Astrocyte (in vitro differentiated cells and primary cell): ENCODE measurements around the gene TBL1XR1. TPM values are rescaled to one million over a fixed set of nuclear protein-coding genes. Genes with fewer than 3 reads are reported as not detected.

Experiments
- DNase-seq: peaks from one replicate; pipeline ENCODE4 v3.0.0-alpha.2; 2010; ENCODE audit warnings: low read depth
- FAIRE-seq: peaks from 2 replicates; lab custom pipeline; 2011; peaks lifted over from hg19 to GRCh38; lab: Jason Lieb, UNC
- H2AFZ ChIP-seq: 2 replicates; pipeline ENCODE4 v1.6.0; 2012; ENCODE audit warnings: low read depth, low read length, inconsistent platforms
- H3K27ac ChIP-seq: 2 replicates; pipeline ENCODE4 v1.5.1; 2011; ENCODE audit warnings: low read depth, low read length, inconsistent platforms
- H3K27me3 ChIP-seq: 2 replicates; pipeline ENCODE4 v1.6.0; 2011; ENCODE audit warnings: low read length, inconsistent platforms; ENCODE audit not compliant: insufficient read depth
- H3K36me3 ChIP-seq: 2 replicates; pipeline ENCODE4 v1.5.1; 2011; ENCODE audit warnings: low read length, inconsistent platforms; ENCODE audit not compliant: insufficient read depth
- H3K4me1 ChIP-seq: 2 replicates; pipeline ENCODE4 v1.5.1; 2011; ENCODE audit warnings: low read length, inconsistent platforms; ENCODE audit not compliant: insufficient read depth
- H3K4me2 ChIP-seq: 2 replicates; pipeline ENCODE4 v1.6.0; 2012; ENCODE audit warnings: low read length, inconsistent platforms
- H3K4me3 ChIP-seq: 2 replicates; pipeline ENCODE4 v1.5.1; 2011; ENCODE audit warnings: low read depth, mild to moderate bottlenecking, low read length, inconsistent platforms; ENCODE audit not compliant: insufficient read depth
- H3K79me2 ChIP-seq: 2 replicates; pipeline ENCODE4 v1.6.0; 2012; ENCODE audit warnings: mild to moderate bottlenecking, low read length, inconsistent platforms; ENCODE audit not compliant: insufficient read depth
- H3K9ac ChIP-seq: 2 replicates; pipeline ENCODE4 v1.6.0; 2012; ENCODE audit warnings: mild to moderate bottlenecking, low read length, inconsistent platforms
- H3K9me3 ChIP-seq: 2 replicates; pipeline ENCODE4 v1.5.1; 2012; ENCODE audit warnings: low read depth, mild to moderate bottlenecking, low read length, inconsistent platforms; ENCODE audit not compliant: insufficient read depth
- H4K20me1 ChIP-seq: 2 replicates; pipeline ENCODE4 v1.6.0; 2012; ENCODE audit warnings: low read length, inconsistent platforms; ENCODE audit not compliant: insufficient read depth
- H3K27ac Mint-ChIP-seq: one replicate; pipeline ENCODE4 v1.8.0; 2021; ENCODE audit warnings: mild to moderate bottlenecking, mixed read lengths; ENCODE audit not compliant: unreplicated experiment
- H3K27me3 Mint-ChIP-seq: one replicate; pipeline ENCODE4 v1.8.0; 2021; ENCODE audit warnings: low read depth, mixed read lengths; ENCODE audit not compliant: unreplicated experiment
- H3K36me3 Mint-ChIP-seq: one replicate; pipeline ENCODE4 v1.8.0; 2021; ENCODE audit warnings: low read depth, mixed read lengths; ENCODE audit not compliant: unreplicated experiment
- H3K4me1 Mint-ChIP-seq: one replicate; pipeline ENCODE4 v1.8.0; 2021; ENCODE audit warnings: low read depth, mixed read lengths; ENCODE audit not compliant: unreplicated experiment
- H3K4me3 Mint-ChIP-seq: one replicate; pipeline ENCODE4 v1.8.0; 2021; ENCODE audit warnings: mild to moderate bottlenecking, moderate library complexity, mixed read lengths; ENCODE audit not compliant: unreplicated experiment
- H3K9me3 Mint-ChIP-seq: one replicate; pipeline ENCODE4 v1.8.0; 2021; ENCODE audit warnings: mild to moderate bottlenecking, mixed read lengths; ENCODE audit not compliant: unreplicated experiment
- EZH2 ChIP-seq: IDR thresholded peaks from 2 replicates; pipeline ENCODE4 v1.6.1; 2012; ENCODE audit warnings: mild to moderate bottlenecking, low read length, inconsistent platforms; ENCODE audit not compliant: insufficient read depth
- total RNA-seq: library from RNA; stranded (reverse); gene quantifications from 2 replicates; pipeline ENCODE4 v1.2.1, GENCODE V29; 2021
- TF ChIP-seq, protein P1 (sequence below): IDR thresholded peaks from 2 replicates; pipeline ENCODE4 v1.5.1; 2011; ENCODE audit warnings: low read depth, mild to moderate bottlenecking, inconsistent platforms, low read length, moderate library complexity; ENCODE audit not compliant: insufficient read depth

The TBL1XR1 gene
- total RNA-seq, 1 donor from 2014 or later = 140 TPM

DNA sequence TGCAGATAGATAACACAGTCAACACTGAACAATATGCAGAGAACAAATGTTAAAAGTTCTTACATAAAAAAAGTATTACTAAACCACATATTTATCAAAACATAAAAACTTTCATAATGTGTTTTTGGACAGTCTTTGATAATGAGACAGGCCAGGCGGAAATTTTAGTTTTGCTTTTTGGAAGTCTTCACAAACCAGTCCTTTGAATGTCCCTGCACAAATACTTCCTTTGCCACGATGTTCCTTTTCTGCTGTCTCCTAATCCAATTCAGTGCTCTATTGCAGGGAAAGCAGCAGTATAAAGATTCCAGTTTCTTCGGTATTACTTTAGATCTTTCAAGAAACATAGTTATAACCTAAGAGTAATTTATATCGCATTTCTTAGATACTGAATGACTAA is 135.9 kb downstream of the TBL1XR1 start:
- Histone ChIP-seq H3K27ac (no peak overlapping the region), H3K36me3 (no peaks in the 10 kb centered on the region), H3K79me2 (peaks cover 78% of the 10 kb centered on the region), H4K20me1 (peaks cover 40% of the 10 kb centered on the region), H3K4me3 (no peak overlapping the region), H2AFZ (no peak overlapping the region), H3K27me3 (no peaks in the 10 kb centered on the region), H3K9ac (no peak overlapping the region), H3K4me1 (no peaks in the 10 kb centered on the region), H3K4me2 (no peak overlapping the region), H3K9me3 (no peaks in the 10 kb centered on the region)
- no peaks in the 10 kb centered on the region for H3K36me3 Mint-ChIP-seq
- H3K4me3 Mint-ChIP-seq = no peak overlapping the region
- H3K9me3 Mint-ChIP-seq = no peaks in the 10 kb centered on the region
- H3K27ac Mint-ChIP-seq = no peak overlapping the region
- DNase-seq (no peak), FAIRE-seq (no peak)
- H3K4me1 Mint-ChIP-seq = peaks cover 8% of the 10 kb centered on the region
- H3K27me3 Mint-ChIP-seq = no peaks in the 10 kb centered on the region
- TF ChIP-seq EZH2 = no peak
- TF ChIP-seq, protein P1, sequence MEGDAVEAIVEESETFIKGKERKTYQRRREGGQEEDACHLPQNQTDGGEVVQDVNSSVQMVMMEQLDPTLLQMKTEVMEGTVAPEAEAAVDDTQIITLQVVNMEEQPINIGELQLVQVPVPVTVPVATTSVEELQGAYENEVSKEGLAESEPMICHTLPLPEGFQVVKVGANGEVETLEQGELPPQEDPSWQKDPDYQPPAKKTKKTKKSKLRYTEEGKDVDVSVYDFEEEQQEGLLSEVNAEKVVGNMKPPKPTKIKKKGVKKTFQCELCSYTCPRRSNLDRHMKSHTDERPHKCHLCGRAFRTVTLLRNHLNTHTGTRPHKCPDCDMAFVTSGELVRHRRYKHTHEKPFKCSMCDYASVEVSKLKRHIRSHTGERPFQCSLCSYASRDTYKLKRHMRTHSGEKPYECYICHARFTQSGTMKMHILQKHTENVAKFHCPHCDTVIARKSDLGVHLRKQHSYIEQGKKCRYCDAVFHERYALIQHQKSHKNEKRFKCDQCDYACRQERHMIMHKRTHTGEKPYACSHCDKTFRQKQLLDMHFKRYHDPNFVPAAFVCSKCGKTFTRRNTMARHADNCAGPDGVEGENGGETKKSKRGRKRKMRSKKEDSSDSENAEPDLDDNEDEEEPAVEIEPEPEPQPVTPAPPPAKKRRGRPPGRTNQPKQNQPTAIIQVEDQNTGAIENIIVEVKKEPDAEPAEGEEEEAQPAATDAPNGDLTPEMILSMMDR = no peak

GRCh38 chr3:177060492-177060891 is 136.8 kb downstream of the TBL1XR1 start:
- no peak for DNase-seq
- Histone ChIP-seq H3K27ac (no peak overlapping the region), H3K79me2 (peaks cover 69% of the 10 kb centered on the region), H2AFZ (no peak overlapping the region), H3K4me3 (no peak overlapping the region), H3K9me3 (no peaks in the 10 kb centered on the region), H3K9ac (no peak overlapping the region), H3K4me1 (no peaks in the 10 kb centered on the region), H3K27me3 (no peaks in the 10 kb centered on the region), H4K20me1 (peaks cover 36% of the 10 kb centered on the region), H3K36me3 (no peaks in the 10 kb centered on the region), H3K4me2 (no peak overlapping the region)
- H3K27ac Mint-ChIP-seq = no peak overlapping the region
- FAIRE-seq = peak; percentile 41
- TF ChIP-seq, protein P1 = no peak
- no peak for TF ChIP-seq EZH2
- no peaks in the 10 kb centered on the region for H3K27me3 Mint-ChIP-seq
- no peaks in the 10 kb centered on the region for H3K9me3 Mint-ChIP-seq
- no peaks in the 10 kb centered on the region for H3K36me3 Mint-ChIP-seq
- no peak overlapping the region for H3K4me3 Mint-ChIP-seq
- peaks cover 8% of the 10 kb centered on the region for H3K4me1 Mint-ChIP-seq

GRCh38 chr3:177058648-177059047 is 138.6 kb downstream of the TBL1XR1 start:
- Histone ChIP-seq H3K27ac (no peak overlapping the region), H3K4me3 (no peak overlapping the region), H3K4me2 (no peak overlapping the region), H3K9me3 (no peaks in the 10 kb centered on the region), H3K27me3 (no peaks in the 10 kb centered on the region), H3K9ac (no peak overlapping the region), H3K79me2 (peaks cover 66% of the 10 kb centered on the region), H2AFZ (no peak overlapping the region), H3K36me3 (no peaks in the 10 kb centered on the region), H4K20me1 (peaks cover 30% of the 10 kb centered on the region), H3K4me1 (no peaks in the 10 kb centered on the region)
- Mint-ChIP-seq H3K4me3 (no peak overlapping the region), H3K9me3 (no peaks in the 10 kb centered on the region), H3K27me3 (no peaks in the 10 kb centered on the region), H3K36me3 (no peaks in the 10 kb centered on the region), H3K4me1 (peaks cover 10% of the 10 kb centered on the region), H3K27ac (no peak overlapping the region)
- no peak for DNase-seq
- no peak for FAIRE-seq
- no peak for TF ChIP-seq EZH2
- TF ChIP-seq, protein P1 = no peak
